ENCODE data around the gene SLC25A47.
"Not testable (repeated sequence)": the region's sequence is repeated elsewhere in the genome, so short reads cannot be mapped to it uniquely, and the experiment has no call there.

The SLC25A47 gene

DNA sequence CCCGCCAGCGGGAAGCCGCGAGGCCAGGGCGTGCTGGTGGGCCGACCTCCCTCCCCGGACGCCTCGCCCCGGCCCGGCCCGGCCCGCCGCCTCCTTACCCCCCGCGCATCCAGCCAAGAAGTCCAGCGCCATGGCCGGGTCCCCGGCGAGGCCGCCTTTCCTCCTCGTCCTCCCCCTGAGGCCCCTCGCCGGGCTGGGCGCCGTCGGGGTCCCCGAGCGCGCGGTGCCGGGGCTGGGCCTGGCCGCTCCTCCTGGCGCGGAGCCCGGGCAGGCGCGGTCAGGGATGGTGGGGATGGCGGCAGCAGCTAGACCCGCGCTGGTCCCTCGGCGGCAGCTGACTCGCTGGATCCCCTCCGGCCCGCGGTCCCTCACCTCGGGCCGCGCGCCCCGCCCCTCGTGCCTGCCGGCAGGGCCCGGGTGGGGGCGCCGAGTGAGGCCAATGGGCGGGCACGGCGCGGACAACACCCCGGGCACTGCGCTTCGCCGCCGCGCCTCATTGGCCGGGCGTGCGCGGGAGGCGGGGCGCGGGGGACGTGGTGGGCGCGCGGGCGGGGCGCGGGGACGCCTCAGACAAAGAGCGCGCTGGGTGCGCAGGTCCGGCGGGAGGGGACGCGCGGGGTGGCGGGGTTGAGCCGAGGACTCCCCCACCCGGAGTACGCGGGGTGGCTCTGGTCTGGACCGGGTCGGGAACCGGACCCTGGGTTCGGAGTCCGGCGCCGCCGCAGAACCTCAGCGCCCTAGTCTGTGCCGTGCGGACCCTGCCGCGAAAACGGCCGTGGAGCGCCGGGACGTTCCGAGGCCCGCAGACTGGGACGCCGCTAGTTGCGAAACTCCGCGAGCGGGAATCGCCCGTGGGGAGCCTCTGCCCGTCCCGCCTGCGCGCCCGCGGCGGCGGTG is 16.8 kb upstream of the SLC25A47 start, which contains the start of gene SLC25A29:
Gene SLC25A29 (minus strand): TSS at position 344 of the 897 bp plus-strand sequence. CDS start 212 bp downstream, at position 132.
- peak; percentile 68 for DNase-seq

DNA sequence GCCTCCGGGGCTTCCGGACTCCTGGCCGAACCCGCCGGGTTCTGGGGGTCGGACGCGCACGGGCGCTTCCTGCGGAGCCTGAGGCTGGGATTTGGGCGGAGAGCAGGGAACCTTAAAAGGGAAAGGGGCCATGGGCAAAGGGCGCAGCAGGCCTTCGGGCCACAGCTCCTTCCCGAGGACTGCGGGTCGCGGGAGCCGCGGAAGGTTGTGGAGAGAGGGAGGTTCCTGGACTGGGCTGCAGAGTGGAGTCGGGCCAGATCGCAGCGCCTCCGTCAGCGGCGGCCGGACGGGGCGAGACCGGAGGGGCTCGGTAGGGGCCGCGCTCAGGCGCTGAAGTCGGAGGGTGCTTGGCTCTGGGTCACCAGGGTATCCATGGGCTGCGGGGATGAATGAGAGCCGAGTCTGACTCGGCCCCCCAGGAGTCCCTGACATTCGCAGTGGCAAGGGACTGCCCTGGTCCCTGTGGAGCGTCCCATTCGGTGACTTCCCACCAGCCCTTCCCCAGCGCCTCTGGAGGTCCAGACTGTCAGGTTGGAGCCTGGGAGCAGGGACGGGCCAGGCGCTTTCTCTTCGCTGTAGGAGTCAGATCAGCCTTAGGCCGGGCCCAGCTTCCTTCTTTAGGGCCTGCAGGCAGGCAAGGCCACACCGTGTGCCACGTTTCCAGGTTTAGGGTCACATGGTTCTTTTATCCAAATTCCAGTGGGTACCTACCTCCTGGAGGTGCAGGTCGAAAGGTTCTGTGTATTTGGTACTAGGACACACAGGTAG is 16.0 kb upstream of the SLC25A47 start:
- no peak for DNase-seq

DNA sequence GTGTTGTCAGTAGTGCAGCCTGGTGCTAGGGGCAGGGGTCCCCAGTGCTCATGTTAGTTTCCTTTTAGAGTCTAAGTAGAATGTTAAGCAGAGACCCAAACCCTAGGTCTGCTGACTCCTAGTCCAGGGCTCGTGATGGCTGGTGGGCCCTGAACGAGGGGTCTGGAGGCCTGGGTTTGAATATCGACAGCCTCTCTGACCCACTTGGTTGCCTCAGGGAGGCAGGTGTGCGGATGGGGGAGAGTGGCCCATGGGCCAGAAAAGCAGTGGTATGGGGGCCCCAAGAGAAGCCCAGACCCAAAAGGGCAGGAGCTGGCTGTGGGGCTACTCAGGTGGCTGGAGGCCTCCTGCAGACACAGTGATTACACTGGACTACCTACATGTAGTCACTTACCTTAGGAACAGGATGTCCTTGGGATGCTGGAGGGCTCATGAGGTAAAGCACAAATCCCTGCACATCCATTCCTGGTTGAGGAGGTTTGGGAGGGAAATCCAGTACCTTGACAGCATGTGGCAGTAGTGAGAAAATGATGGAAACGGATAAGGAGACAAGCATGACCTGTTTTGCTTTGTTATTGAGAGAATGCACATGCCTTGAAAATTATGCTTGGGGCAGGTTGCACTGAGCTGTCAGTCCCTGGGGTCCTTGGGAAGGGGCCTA is 15.2 kb upstream of the SLC25A47 start:
- no peak for DNase-seq

DNA sequence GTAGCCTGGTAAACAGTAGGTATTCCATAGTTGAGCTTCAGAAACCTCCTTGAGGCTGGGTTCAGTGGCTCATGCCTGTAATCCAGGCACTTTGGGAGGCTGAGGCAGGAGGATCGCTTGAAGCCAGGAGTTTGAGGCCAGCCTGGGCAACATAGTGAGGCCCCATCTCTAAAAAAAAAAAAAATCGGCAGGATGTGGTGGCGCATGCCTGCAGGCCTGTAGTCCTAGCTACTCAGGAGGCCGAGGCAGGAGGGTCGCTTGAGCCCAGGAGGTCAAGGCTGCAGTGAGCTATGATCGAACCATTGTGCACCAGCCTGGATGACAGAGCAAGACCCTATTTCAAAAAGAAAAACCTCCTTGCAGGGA is 14.7 kb upstream of the SLC25A47 start:
- not testable (repeated sequence) for DNase-seq

GRCh38 chr14:100309028-100309737 is 14.0 kb upstream of the SLC25A47 start:
- no peak for DNase-seq

DNA sequence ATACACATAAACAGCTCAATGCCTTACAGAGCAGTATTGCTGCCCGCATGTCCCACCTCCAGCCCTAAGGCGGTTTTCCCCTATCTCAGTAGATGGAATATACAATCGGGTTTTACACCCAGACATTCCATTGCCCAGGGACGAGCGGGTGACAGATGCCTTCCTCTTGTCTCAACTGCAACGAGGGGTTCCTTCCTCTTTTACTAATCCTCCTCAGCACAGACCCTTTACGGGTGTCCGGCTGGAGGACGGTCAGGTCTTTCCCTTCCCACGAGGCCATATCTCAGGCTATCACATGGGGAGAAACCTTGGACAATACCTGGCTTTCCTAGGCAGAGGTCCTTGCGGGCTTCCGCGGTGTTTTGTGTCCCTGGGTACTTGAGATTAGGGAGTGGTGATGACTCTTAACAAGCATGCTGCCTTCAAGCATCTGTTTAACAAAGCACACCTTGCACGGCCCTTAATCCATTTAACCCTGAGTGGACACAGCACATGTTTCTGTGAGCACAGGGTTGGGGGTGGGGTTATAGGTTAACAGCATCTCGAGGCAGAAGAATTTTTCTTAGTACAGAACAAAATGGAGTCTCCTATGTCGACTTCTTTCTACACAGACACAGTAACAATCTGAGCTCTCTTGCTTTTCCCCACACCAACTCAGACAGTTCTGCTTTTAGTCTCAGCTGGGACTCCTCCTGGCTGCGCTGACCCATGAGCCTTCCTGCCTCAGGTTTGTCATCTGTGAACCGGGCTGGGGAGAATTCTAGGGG is 10.8 kb upstream of the SLC25A47 start:
- not testable (repeated sequence) for DNase-seq

GRCh38 chr14:100312877-100313400 is 10.2 kb upstream of the SLC25A47 start:
- no peak for DNase-seq

GRCh38 chr14:100313464-100314230 is 9.5 kb upstream of the SLC25A47 start:
- DNase-seq: no peak

GRCh38 chr14:100314724-100315123 is 8.4 kb upstream of the SLC25A47 start:
- no peak for DNase-seq

DNA sequence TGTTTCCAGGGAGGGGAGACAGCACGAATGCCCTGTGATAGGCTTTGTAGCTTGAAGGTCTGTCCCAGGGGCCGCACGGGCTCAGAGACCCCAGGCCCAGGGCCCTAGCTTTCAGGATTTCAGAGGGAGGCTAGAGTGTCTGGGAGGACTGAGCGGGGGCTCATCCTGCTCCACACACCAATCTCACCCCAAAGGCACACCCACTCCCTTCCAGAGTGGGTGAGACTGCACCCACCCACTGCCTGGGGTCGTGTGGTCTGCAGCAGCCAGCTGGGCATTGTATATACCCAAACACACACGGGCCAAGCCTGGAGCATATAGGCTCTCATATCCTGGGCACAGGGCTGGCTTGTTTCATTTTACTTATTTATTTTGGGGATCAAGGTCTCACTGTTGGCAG is 5.8 kb upstream of the SLC25A47 start:
- no peak for DNase-seq

DNA sequence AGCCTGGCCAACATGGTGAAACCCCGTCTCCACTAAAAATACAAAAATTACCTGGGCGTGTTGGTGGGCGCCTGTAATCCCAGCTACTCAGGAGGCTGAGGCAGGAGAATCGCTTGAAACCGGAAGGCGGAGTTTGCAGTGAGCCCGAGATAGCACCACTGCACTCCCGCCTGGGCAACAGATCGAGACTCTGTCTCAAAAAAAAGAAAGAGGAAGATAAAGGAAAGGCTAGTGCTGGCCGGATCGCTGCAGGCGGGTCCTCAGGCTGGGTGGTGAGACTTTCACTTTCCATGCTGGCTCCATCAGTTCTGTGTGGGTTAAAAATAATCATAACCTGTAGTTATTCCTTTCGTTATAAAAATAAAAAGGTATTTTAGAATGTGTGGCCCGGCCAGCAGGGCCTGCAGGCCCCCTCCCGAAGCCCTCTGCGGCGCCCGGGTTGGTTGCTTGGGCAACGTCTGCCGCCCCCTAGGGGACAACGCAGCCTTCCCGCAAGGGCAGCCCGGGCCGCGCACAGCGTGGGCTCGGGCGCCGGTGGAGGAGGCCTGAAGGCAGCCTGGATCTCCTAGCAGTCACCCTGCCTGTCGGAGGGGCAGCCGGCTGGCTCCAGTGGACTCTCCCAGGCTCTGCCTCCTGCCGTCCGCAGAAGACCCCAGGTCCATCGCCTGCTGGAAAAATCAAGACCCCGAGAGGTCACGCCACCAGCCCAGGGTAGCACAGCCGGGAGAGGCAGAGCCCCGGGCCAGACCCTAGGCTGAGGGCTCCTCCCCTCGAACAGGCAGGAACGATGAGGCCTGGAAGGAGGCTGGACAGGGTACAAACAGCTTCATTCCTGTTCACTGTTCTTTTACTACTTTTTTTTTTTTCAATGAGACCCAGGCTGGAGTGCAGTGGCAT is 5.0 kb upstream of the SLC25A47 start:
- DNase-seq: peak; percentile 13

GRCh38 chr14:100320157-100320856 is 2.8 kb upstream of the SLC25A47 start:
- DNase-seq: no peak

DNA sequence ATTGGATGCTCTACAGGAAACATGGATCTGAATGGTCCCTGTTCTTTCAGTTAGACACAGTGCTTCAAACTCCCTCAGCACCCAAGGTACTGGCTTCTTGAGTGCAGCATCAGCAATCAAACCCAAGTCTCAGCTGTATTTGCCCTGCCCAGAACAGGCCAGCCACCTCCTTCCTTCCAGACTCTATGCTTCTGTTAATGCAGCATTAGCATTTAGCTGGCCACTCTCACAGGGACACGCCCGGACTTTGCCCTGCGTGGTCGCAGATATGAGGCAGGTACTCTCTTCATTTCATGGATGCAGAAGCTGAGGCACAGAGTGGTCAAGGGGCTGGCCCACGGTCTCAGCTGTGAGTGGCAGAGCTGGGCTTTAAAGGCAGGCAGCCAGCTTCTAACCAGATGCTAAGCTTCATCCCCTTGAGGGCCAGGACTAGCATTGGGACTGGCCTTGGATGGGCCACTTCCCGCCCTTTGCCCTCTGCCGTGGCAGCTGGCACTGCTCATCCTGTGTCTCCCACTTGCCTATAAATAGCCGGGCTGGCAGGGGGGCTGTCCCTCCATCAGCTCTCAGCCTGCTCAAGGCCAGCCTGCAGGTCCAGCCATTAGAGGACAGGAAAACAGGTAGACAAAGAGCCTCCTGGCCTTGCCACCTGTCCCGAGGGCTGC is 1.5 kb upstream of the SLC25A47 start:
- DNase-seq: no peak

- DNase-seq: no peak
Observed at GRCh38 chr14:100322138-100322957, 791 bp upstream of the SLC25A47 start.

DNA sequence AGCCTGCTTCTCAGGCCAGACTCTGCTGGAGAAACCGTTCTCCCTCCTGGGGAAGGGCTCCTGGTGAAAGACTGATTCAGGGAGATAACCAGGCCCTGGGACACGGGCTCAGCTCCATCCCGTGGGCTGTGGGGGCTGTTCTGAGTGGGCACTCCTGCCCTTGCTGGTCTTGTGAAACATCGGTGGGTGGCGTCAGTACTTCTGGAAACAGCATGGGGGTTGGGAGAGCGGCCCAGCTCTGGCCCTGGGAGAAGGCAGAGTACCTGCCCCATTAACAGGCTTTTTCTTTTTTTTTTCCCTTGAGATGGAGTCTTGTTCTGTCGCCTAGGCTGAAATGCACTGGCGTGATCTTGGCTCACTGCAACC is 786 bp downstream of the SLC25A47 start:
- DNase-seq: no peak

GRCh38 chr14:100325231-100325632 is 2.1 kb downstream of the SLC25A47 start:
- DNase-seq: no peak

GRCh38 chr14:100325958-100326357 is 2.8 kb downstream of the SLC25A47 start:
- DNase-seq: no peak

GRCh38 chr14:100327128-100327527 is 4.0 kb downstream of the SLC25A47 start:
- no peak for DNase-seq

Data from NCI-H526 treated with DMSO at 0.1 percent for 48 hours (cell line).